SU-DHL-6 (cell line): ENCODE measurements around the gene SLC24A1.
"Not testable (repeated sequence)": the region's sequence is repeated elsewhere in the genome, so short reads cannot be mapped to it uniquely, and the experiment has no call there.

ENCODE experiments used
- H2AFZ ChIP-seq: fragments of 200-600 bp; sonication (generic); 2 replicates; pipeline ENCODE4 v1.6.1; 2014; ENCODE audit warnings: low read depth, mild to moderate bottlenecking, moderate library complexity, mixed read lengths, antibody characterized with exemption, low read length; ENCODE audit not compliant: severe bottlenecking
- H3F3A ChIP-seq: fragments of 200-600 bp; shearing (Covaris generic); 2 replicates; pipeline ENCODE4 v1.6.0; 2016; ENCODE audit warnings: antibody characterized with exemption, mild to moderate bottlenecking; ENCODE audit not compliant: insufficient read depth
- H3K27ac ChIP-seq: fragments of 200-600 bp; sonication (generic); 2 replicates; pipeline ENCODE4 v1.5.1; 2016; ENCODE audit warnings: low read depth, mild to moderate bottlenecking, low read length, moderate library complexity, mixed read lengths
- H3K27me3 ChIP-seq: fragments of 200-600 bp; sonication (generic), shearing (Covaris generic); 2 replicates; pipeline ENCODE4 v1.6.0; 2014; ENCODE audit warnings: mild to moderate bottlenecking, low read length
- H3K36me3 ChIP-seq: fragments of 200-600 bp; sonication (generic); 2 replicates; pipeline ENCODE4 v1.6.1; 2014; ENCODE audit warnings: mild to moderate bottlenecking, low read length, mixed read lengths
- H3K4me2 ChIP-seq: fragments of 300-600, 200-600 bp; shearing (Covaris generic), sonication (generic); 2 replicates; pipeline ENCODE4 v1.6.0; 2014; ENCODE audit warnings: low read length, low read depth, mild to moderate bottlenecking; ENCODE audit not compliant: poor library complexity, severe bottlenecking
- H3K4me3 ChIP-seq: fragments of 200-600 bp; sonication (generic); 2 replicates; pipeline ENCODE4 v1.5.1; 2014; ENCODE audit warnings: antibody characterized with exemption, low read length, mild to moderate bottlenecking, mixed read lengths; ENCODE audit not compliant: insufficient read depth, poor library complexity, severe bottlenecking
- H3K79me2 ChIP-seq: fragments of 200-600 bp; sonication (generic); 2 replicates; pipeline ENCODE4 v1.6.1; 2014; ENCODE audit warnings: mild to moderate bottlenecking, low read length, moderate library complexity; ENCODE audit not compliant: insufficient read depth
- H3K9ac ChIP-seq: fragments of 200-600 bp; sonication (generic); 2 replicates; pipeline ENCODE4 v1.7.0; 2014; ENCODE audit warnings: mild to moderate bottlenecking, low read length
- H3K9me2 ChIP-seq: fragments of 200-600 bp; sonication (generic); replicated peaks from 2 replicates; pipeline ENCODE4 v1.6.1; 2014; ENCODE audit warnings: low read length; ENCODE audit not compliant: insufficient read depth
- H3K9me3 ChIP-seq: fragments of 200-600 bp; sonication (generic); 2 replicates; pipeline ENCODE4 v1.6.1; 2014; ENCODE audit warnings: low read length, mixed read lengths; ENCODE audit not compliant: insufficient read depth
- H4K20me1 ChIP-seq: fragments of 200-600 bp; sonication (generic); 2 replicates; pipeline ENCODE4 v1.6.1; 2014; ENCODE audit warnings: low read depth, mild to moderate bottlenecking, antibody characterized with exemption, low read length, moderate library complexity, mixed read lengths
- EZH2phosphoT487 ChIP-seq: fragments of 200-600 bp; sonication (generic), shearing (Covaris generic); conservative IDR thresholded peaks from 2 replicates; pipeline ENCODE4 v1.6.1; 2018; ENCODE audit warnings: mild to moderate bottlenecking, antibody characterized with exemption, low read length, moderate library complexity, mixed read lengths
- TF ChIP-seq, protein P1 (sequence below): fragments of 200-600 bp; sonication (generic); IDR thresholded peaks from one replicate; pipeline ENCODE4 v1.5.1; 2017; ENCODE audit warnings: antibody characterized with exemption, mild to moderate bottlenecking, low read length, moderate library complexity; ENCODE audit not compliant: insufficient read depth, poor library complexity, severe bottlenecking

Gene SLC24A1

GRCh38 chr15:65611888-65612615 is 9.7 kb upstream of the SLC24A1 start:
- peak overlapping the region; percentile 98 for H2AFZ ChIP-seq

GRCh38 chr15:65612616-65612946 is 9.2 kb upstream of the SLC24A1 start:
- no peaks in the 10 kb centered on the region for H4K20me1 ChIP-seq
- H3K9ac ChIP-seq, result no peak overlapping the region
- H3K9me3 ChIP-seq, result no peaks in the 10 kb centered on the region
- H3K36me3 ChIP-seq, result no peaks in the 10 kb centered on the region
- H3K4me2 ChIP-seq, result no peak overlapping the region
- H3F3A ChIP-seq, result peaks cover 3% of the 10 kb centered on the region; the same call in 1 of the 2 replicates
- H2AFZ ChIP-seq, result no peak overlapping the region
- H3K9me2 ChIP-seq, result no peaks in the 10 kb centered on the region
- H3K4me3 ChIP-seq, result no peak overlapping the region
- H3K27me3 ChIP-seq, result no peaks in the 10 kb centered on the region
- peaks cover 31% of the 10 kb centered on the region for H3K79me2 ChIP-seq
- H3K27ac ChIP-seq, result no peak overlapping the region
- TF ChIP-seq, protein P1, sequence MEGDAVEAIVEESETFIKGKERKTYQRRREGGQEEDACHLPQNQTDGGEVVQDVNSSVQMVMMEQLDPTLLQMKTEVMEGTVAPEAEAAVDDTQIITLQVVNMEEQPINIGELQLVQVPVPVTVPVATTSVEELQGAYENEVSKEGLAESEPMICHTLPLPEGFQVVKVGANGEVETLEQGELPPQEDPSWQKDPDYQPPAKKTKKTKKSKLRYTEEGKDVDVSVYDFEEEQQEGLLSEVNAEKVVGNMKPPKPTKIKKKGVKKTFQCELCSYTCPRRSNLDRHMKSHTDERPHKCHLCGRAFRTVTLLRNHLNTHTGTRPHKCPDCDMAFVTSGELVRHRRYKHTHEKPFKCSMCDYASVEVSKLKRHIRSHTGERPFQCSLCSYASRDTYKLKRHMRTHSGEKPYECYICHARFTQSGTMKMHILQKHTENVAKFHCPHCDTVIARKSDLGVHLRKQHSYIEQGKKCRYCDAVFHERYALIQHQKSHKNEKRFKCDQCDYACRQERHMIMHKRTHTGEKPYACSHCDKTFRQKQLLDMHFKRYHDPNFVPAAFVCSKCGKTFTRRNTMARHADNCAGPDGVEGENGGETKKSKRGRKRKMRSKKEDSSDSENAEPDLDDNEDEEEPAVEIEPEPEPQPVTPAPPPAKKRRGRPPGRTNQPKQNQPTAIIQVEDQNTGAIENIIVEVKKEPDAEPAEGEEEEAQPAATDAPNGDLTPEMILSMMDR, result no peak
- no peak for TF ChIP-seq EZH2phosphoT487

More at GRCh38 chr15:65611888-65612615, 9.7 kb upstream of the SLC24A1 start:
- H3K79me2 ChIP-seq, result peaks cover 36% of the 10 kb centered on the region
- no peaks in the 10 kb centered on the region for H3K27me3 ChIP-seq
- H4K20me1 ChIP-seq, result no peaks in the 10 kb centered on the region
- H3K27ac ChIP-seq, result no peak overlapping the region
- no peaks in the 10 kb centered on the region for H3K36me3 ChIP-seq
- no peaks in the 10 kb centered on the region for H3K9me2 ChIP-seq
- peaks cover 3% of the 10 kb centered on the region; the same call in 1 of the 2 replicates for H3F3A ChIP-seq
- H3K4me2 ChIP-seq, result peak overlapping the region; percentile 91
- no peak for TF ChIP-seq EZH2phosphoT487
- TF ChIP-seq, protein P1, result no peak
- H3K9ac ChIP-seq, result peak overlapping the region; percentile 90
- peak overlapping the region; percentile 90 for H3K4me3 ChIP-seq
- H3K9me3 ChIP-seq, result no peaks in the 10 kb centered on the region

DNA sequence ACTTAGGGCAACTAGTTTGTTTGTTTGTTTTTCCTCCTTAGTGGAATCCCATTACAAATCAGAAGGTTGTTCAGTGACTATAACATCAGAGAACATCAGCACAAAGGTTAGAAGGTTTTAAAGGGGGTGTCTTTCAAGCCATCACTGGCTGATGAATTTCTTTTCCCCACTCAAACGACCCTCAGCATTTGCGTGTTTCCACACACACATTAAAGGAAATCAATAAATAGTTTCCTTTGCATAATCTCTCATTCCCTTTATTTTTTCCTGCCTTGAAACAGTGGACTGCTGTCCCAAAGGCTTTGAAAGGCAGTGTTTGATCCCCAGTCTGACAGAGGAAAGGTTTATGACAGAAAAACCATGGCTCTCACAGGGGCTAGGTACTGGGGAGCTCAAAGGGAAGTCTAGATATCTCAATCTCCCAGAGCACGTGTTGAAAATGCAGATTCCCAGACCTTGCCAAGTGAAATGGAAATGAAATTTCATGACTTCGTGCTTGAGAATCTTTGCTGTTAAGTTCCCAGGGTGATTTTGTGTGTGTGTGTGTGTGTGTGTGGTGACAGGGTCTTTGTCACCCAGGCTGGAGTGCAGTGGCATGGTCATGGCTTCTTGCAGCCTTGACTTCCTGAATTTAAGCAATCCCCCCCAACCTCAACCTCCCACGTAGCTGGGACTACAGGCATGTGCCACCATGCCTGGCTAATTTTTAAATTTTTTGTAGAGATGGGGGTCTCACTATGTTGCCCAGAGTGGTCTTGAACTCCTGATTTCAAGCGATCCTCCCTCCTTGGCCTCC is 8.6 kb upstream of the SLC24A1 start:
- Histone ChIP-seq H3K36me3 (no peaks in the 10 kb centered on the region), H3F3A (peaks cover 3% of the 10 kb centered on the region; the same call in 1 of the 2 replicates), H3K27ac (no peak overlapping the region), H2AFZ (no peak overlapping the region), H3K4me2 (no peak overlapping the region), H3K9ac (no peak overlapping the region), H3K4me3 (no peak overlapping the region), H4K20me1 (no peaks in the 10 kb centered on the region), H3K9me2 (no peaks in the 10 kb centered on the region), H3K79me2 (peaks cover 26% of the 10 kb centered on the region), H3K9me3 (no peaks in the 10 kb centered on the region), H3K27me3 (no peaks in the 10 kb centered on the region)
- TF ChIP-seq EZH2phosphoT487, result no peak
- TF ChIP-seq, protein P1, result no peak

DNA sequence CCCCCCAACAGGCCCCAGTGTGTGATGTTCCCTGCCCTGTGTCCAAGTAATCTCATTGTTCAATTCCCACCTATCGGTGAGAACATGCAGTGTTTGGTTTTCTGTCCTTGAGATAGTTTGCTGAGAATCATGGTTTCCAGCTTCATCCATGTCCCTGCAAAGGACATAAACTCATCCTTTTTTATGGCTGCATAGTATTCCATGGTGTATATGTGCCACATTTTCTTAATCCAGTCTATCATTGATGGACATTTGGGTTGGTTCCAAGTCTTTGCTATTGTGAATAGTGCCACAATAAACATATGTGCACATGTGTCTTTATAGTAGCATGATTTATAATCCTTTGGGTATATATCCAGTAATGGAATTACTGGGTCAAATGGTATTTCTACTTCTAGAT is 5.9 kb upstream of the SLC24A1 start:
- H3K9me3 ChIP-seq, H3K4me2 ChIP-seq, H4K20me1 ChIP-seq, H3K27me3 ChIP-seq, H3K36me3 ChIP-seq, H3K9ac ChIP-seq, H3F3A ChIP-seq, H3K79me2 ChIP-seq, H2AFZ ChIP-seq, H3K27ac ChIP-seq, H3K4me3 ChIP-seq, H3K9me2 ChIP-seq: not testable (repeated sequence)
